GM12878 (cell line): ENCODE data around the gene MARCHF10. TPM values are rescaled to one million over a fixed set of nuclear protein-coding genes. Genes with fewer than 3 reads are reported as not detected.

ENCODE experiments used
- ATAC-seq: fragments of 200-7000 bp; cut with Tn5 transposase; 3 replicates; pipeline ENCODE4 v1.9.1; 2020; ENCODE audit warnings: mild to moderate bottlenecking, moderate library complexity
- BruUV-seq: library from RNA; stranded (reverse); fragments of 400-500 nt; replicated peaks from 2 replicates; lab custom pipeline; 2021; lab: Mats Ljungman, UMichigan
- CTCF ChIA-PET: fragments of 300-600 bp; sonication (Branson Sonifier 250); formaldehyde crosslinking; extraction: SDS; loops from one replicate; lab custom pipeline; 2021; ENCODE audit warnings: inconsistent platforms; lab: Yijun Ruan, JAX
- POLR2A ChIA-PET: fragments of 350-600 bp; formaldehyde crosslinking; extraction: SDS; loops from one replicate; lab custom pipeline; 2021; ENCODE audit warnings: inconsistent platforms; lab: Charles Lee
- RAD21 ChIA-PET: fragments of 300-600 bp; sonication (Branson Sonifier 250); formaldehyde crosslinking; loops from one replicate; lab custom pipeline; 2023; ENCODE audit warnings: antibody characterized with exemption; ENCODE audit not compliant: unreplicated experiment; lab: Charles Lee
- SMC1A ChIA-PET: fragments of 300-600 bp; sonication (Branson Sonifier 250); formaldehyde crosslinking; loops from one replicate; lab custom pipeline; 2023; ENCODE audit not compliant: unreplicated experiment, uncharacterized antibody; lab: Charles Lee
- DNase-seq: peaks from one replicate; pipeline ENCODE4 v3.0.0-alpha.2; 2011; ENCODE audit warnings: low read depth, low spot score
- FAIRE-seq: peaks from 3 replicates; lab custom pipeline; 2011; peaks lifted over from hg19 to GRCh38; lab: Jason Lieb, UNC
- H2AFZ ChIP-seq: 2 replicates; pipeline ENCODE4 v1.6.0; 2011; ENCODE audit warnings: low read depth, low read length, control low read depth; ENCODE audit not compliant: control insufficient read depth
- H3K27ac ChIP-seq: 2 replicates; pipeline ENCODE4 v1.5.1; 2011; ENCODE audit warnings: control low read depth; ENCODE audit not compliant: control insufficient read depth, insufficient read depth
- H3K27me3 ChIP-seq, 2 experiments: replicated peaks in 1 of 2; 2 replicates each; pipeline versions ENCODE4 v1.6.0 to v1.6.1; 2011; ENCODE audit warnings: low read length in 1 of 2; ENCODE audit not compliant: control insufficient read depth in 2 of 2, insufficient read depth in 2 of 2
- H3K36me3 ChIP-seq, 2 experiments: 2 replicates each; pipeline ENCODE4 v1.5.1; 2011; ENCODE audit warnings: low read length in 1 of 2; ENCODE audit not compliant: control insufficient read depth in 2 of 2, insufficient read depth in 2 of 2
- H3K4me1 ChIP-seq: 2 replicates; pipeline ENCODE4 v1.6.1; 2011; ENCODE audit warnings: mild to moderate bottlenecking, low read length, moderate library complexity, mixed read lengths; ENCODE audit not compliant: control insufficient read depth, insufficient read depth
- H3K4me2 ChIP-seq: 2 replicates; pipeline ENCODE4 v1.6.0; 2011; ENCODE audit warnings: control low read depth; ENCODE audit not compliant: control insufficient read depth, insufficient read depth
- H3K4me3 ChIP-seq: fragments of 200-600 bp; sonication (generic); 2 replicates; pipeline ENCODE4 v1.5.1; 2016
- H3K79me2 ChIP-seq: 2 replicates; pipeline ENCODE4 v1.6.0; 2011; ENCODE audit warnings: low read length; ENCODE audit not compliant: control insufficient read depth, insufficient read depth
- H3K9ac ChIP-seq: 2 replicates; pipeline ENCODE4 v1.8.0; 2011; ENCODE audit warnings: low read length, control low read depth, mixed read lengths; ENCODE audit not compliant: control insufficient read depth, insufficient read depth
- H3K9me3 ChIP-seq: replicated peaks from 3 replicates; pipeline ENCODE4 v1.5.1; 2011; ENCODE audit warnings: mild to moderate bottlenecking, low read length; ENCODE audit not compliant: control insufficient read depth, insufficient read depth
- H4K20me1 ChIP-seq: 2 replicates; pipeline ENCODE4 v1.6.0; 2011; ENCODE audit not compliant: control insufficient read depth, insufficient read depth
- ASH2L ChIP-seq: fragments of 300-600, 200-600 bp; sonication (generic); IDR thresholded peaks from 2 replicates; pipeline ENCODE4 v1.6.1; 2017; ENCODE audit warnings: low read depth, mild to moderate bottlenecking, borderline replicate concordance
- CBFB ChIP-seq: IDR thresholded peaks from 2 replicates; pipeline ENCODE4 v1.6.1; 2016; ENCODE audit warnings: antibody characterized with exemption, low read depth
- CEBPB ChIP-seq, 2 experiments: fragments of 150-350 bp in 1 of 2; IDR thresholded peaks; 2 replicates each; pipeline ENCODE4 v1.6.1; 2012 to 2014; ENCODE audit warnings: low read depth in 2 of 2, low read length in 2 of 2, borderline replicate concordance in 1 of 2, inconsistent platforms in 1 of 2
- CREB1 ChIP-seq: IDR thresholded peaks from 2 replicates; pipeline ENCODE4 v1.6.1; 2012; ENCODE audit warnings: low read depth, mild to moderate bottlenecking, inconsistent platforms
- E4F1 ChIP-seq: fragments of 450-650 bp; IDR thresholded peaks from 2 replicates; pipeline ENCODE4 v1.6.1; 2018; ENCODE audit warnings: borderline replicate concordance, mild to moderate bottlenecking; ENCODE audit not compliant: partially characterized antibody
- ETV6 ChIP-seq, 2 experiments: fragments of 450-650 bp in 1 of 2; IDR thresholded peaks in 1 of 2; conservative IDR thresholded peaks in 1 of 2; 2 replicates each; pipeline ENCODE4 v1.6.1; 2014; ENCODE audit warnings: antibody characterized with exemption in 1 of 2, borderline replicate concordance in 1 of 2, low read depth in 1 of 2, mild to moderate bottlenecking in 1 of 2, moderate library complexity in 1 of 2
- KAT2A ChIP-seq: conservative IDR thresholded peaks from 2 replicates; pipeline ENCODE4 v1.6.1; 2011; ENCODE audit warnings: low read depth, low read length; ENCODE audit not compliant: control insufficient read depth
- KDM1A ChIP-seq: fragments of 200-600 bp; sonication (generic); IDR thresholded peaks from 2 replicates; pipeline ENCODE4 v1.6.1; 2016; ENCODE audit warnings: borderline replicate concordance
- MAX ChIP-seq: IDR thresholded peaks from 2 replicates; pipeline ENCODE4 v1.6.1; 2012; ENCODE audit warnings: low read depth, low read length, improper control_type of control experiment
- NBN ChIP-seq: fragments of 450-650 bp; IDR thresholded peaks from 2 replicates; pipeline ENCODE4 v1.6.1; 2016
- NFYB ChIP-seq: IDR thresholded peaks from 2 replicates; pipeline ENCODE4 v1.6.1; 2011; ENCODE audit warnings: low read depth, mild to moderate bottlenecking, low read length, improper control_type of control experiment, moderate library complexity; ENCODE audit not compliant: insufficient read depth
- NKRF ChIP-seq: fragments of 450-650 bp; conservative IDR thresholded peaks from 2 replicates; pipeline ENCODE4 v1.6.1; 2017; ENCODE audit warnings: mild to moderate bottlenecking, moderate library complexity
- SUPT20H ChIP-seq: IDR thresholded peaks from 2 replicates; pipeline ENCODE4 v1.6.1; 2011; ENCODE audit warnings: low read depth, mild to moderate bottlenecking, low read length, moderate library complexity, borderline replicate concordance; ENCODE audit not compliant: control insufficient read depth
- ZBTB11 ChIP-seq: fragments of 450-650 bp; formaldehyde crosslinking; IDR thresholded peaks from 2 replicates; pipeline ENCODE4 v1.5.0; 2022; ENCODE audit warnings: mild to moderate bottlenecking, missing genetic modification characterization
- WGBS: methylation state at CpG from one replicate; pipeline ENCODE4 v1.1.6; 2016; ENCODE audit warnings: low lambda C conversion rate; ENCODE audit not compliant: insufficient replicate concordance, insufficient coverage; ENCODE audit errors: missing lambda C conversion rate; 5-methylcytosine and 5-hydroxymethylcytosine counted together
- in situ Hi-C: fragments of 300-500 bp; cut with MboI; formaldehyde crosslinking; loops from 9 replicates; pipeline ENCODE4 v1.14.3; 2018; ENCODE audit warnings: mixed read lengths
- intact Hi-C: fragments of 100-400 bp; cut with micrococcal nuclease; formaldehyde crosslinking; loops from one replicate; pipeline ENCODE4 v1.14.2; 2022; ENCODE audit not compliant: unreplicated experiment
- polyA plus RNA-seq, 11 experiments: library from polyadenylated mRNA; depleted of rRNA in 4 of 11; unstranded in 6 of 11; stranded (reverse) in 5 of 11; fragments of >200 nt; fragmentation: Nextera tagmentation in 4 of 11; fragmentation: Illumina TruSeq in 1 of 11; extraction: Ambion mirVana in 4 of 11; extraction: Trizol in 1 of 11; gene quantifications; 1 replicate in 1 of 11; 2 replicates in 10 of 11; pipeline versions ENCODE4 v1.2.1 to v1.2.3, GENCODE V29; 2011 to 2016; ENCODE audit warnings: inconsistent platforms in 2 of 11, missing spikeins in 2 of 11, low read depth in 1 of 11
- total RNA-seq, 4 experiments: library from RNA; depleted of rRNA in 3 of 4; stranded (reverse); fragments of >200 nt in 3 of 4; fragmentation: Illumina TruSeq in 1 of 4; extraction: Trizol in 1 of 4; gene quantifications; 2 replicates each; pipeline versions ENCODE4 v1.2.1 to v1.2.3, GENCODE V29; 2013 to 2021

The MARCHF10 gene
- total and polyA plus RNA-seq, 10 of the 15 experiments (the other 5 are each of a cell fraction or from before 2014, with no cell fraction given): 0.11 to 0.24 TPM; not detected in 8

- TF ChIP-seq NFYB: no peak
These were observed 40.2 kb upstream of the MARCHF10 start (continued) for GRCh38 chr17:62848334-62848733.

- H3K4me3 ChIP-seq: no peak overlapping the region
- RAD21 ChIA-PET: no interaction called here
- no peaks in the 10 kb centered on the region; a peak in 1 of 4 replicates for H3K27me3 ChIP-seq
- no peak for DNase-seq
- in situ Hi-C loops (no loop called here), intact Hi-C loops (no loop called here)
- H4K20me1 ChIP-seq: no peaks in the 10 kb centered on the region
- H3K27ac ChIP-seq: no peak overlapping the region
- POLR2A ChIA-PET: no interaction called here
- H2AFZ ChIP-seq: no peak overlapping the region
- CTCF ChIA-PET: no interaction called here
- no peaks in the 10 kb centered on the region for H3K9me3 ChIP-seq
- no peak for ATAC-seq
- no peak for FAIRE-seq
- WGBS: 23% methylated on average over 9 of the region's 9 CpGs
- H3K4me1 ChIP-seq: no peaks in the 10 kb centered on the region
- no peaks in the 10 kb centered on the region for H3K79me2 ChIP-seq
- H3K36me3 ChIP-seq: no peaks in the 10 kb centered on the region
- H3K9ac ChIP-seq: no peak overlapping the region
- SMC1A ChIA-PET: no interaction called here
- H3K4me2 ChIP-seq: no peak overlapping the region
- BruUV-seq: no TSS peak
- TF ChIP-seq CBFB: no peak
- no peak for TF ChIP-seq NKRF
- TF ChIP-seq ASH2L: no peak
- TF ChIP-seq MAX: no peak
- no peak for TF ChIP-seq KDM1A
- no peak for TF ChIP-seq KAT2A
- no peak for TF ChIP-seq E4F1
- TF ChIP-seq ZBTB11 (CRISPR knock-in tag): no peak
- no peak for TF ChIP-seq SUPT20H
- TF ChIP-seq CEBPB (IDR thresholded peaks at IDR 0.05; ENCODE audit: borderline replicate concordance in 1 of 2, low read depth in 2 of 2, low read length in 2 of 2): no peak
- no peak for TF ChIP-seq CREB1
- no peak for TF ChIP-seq NBN
- TF ChIP-seq ETV6 (conservative IDR thresholded peaks at IDR 0.05 in 1 of 2, IDR thresholded peaks at IDR 0.05 in 1 of 2; ENCODE audit: borderline replicate concordance in 1 of 2, low read depth in 1 of 2): no peak
These were observed 39.3 kb upstream of the MARCHF10 start for GRCh38 chr17:62847426-62847825.
